RWPE2 (cell line): Measurements from ENCODE around the gene MKRN2.

ENCODE experiments used
- ATAC-seq: fragments of 200-7000 bp; cut with Tn5 transposase; 3 replicates; pipeline ENCODE4 v1.9.1; 2021; ENCODE audit warnings: low read depth
- DNase-seq: peaks from one replicate; pipeline ENCODE4 v3.0.0-alpha.2; 2020; ENCODE audit warnings: low spot score
- H3K27ac ChIP-seq: fragments of 450-650 bp; 2 replicates; pipeline ENCODE4 v1.5.1; 2017; ENCODE audit warnings: mild to moderate bottlenecking; ENCODE audit not compliant: poor library complexity, severe bottlenecking
- H3K27me3 ChIP-seq: fragments of 250-450 bp; sonication (Bioruptor Pico); 2 replicates; pipeline ENCODE4 v1.5.1; 2021; ENCODE audit warnings: mild to moderate bottlenecking, moderate library complexity; ENCODE audit not compliant: insufficient read depth, poor library complexity, severe bottlenecking
- H3K36me3 ChIP-seq: fragments of 250-450 bp; sonication (Bioruptor Pico); 2 replicates; pipeline ENCODE4 v1.5.1; 2020; ENCODE audit warnings: low read depth, mild to moderate bottlenecking, moderate library complexity
- H3K4me1 ChIP-seq: fragments of 250-450 bp; sonication (Bioruptor Pico); 2 replicates; pipeline ENCODE4 v1.5.1; 2021; ENCODE audit warnings: mild to moderate bottlenecking, moderate library complexity; ENCODE audit not compliant: insufficient read depth, poor library complexity, severe bottlenecking
- H3K4me3 ChIP-seq: fragments of 250-450 bp; sonication (Bioruptor Pico); 2 replicates; pipeline ENCODE4 v1.5.1; 2021; ENCODE audit warnings: mild to moderate bottlenecking, moderate library complexity; ENCODE audit not compliant: severe bottlenecking
- H3K9me3 ChIP-seq: fragments of 250-450 bp; sonication (Bioruptor Pico); 2 replicates; pipeline ENCODE4 v1.5.1; 2021; ENCODE audit warnings: mild to moderate bottlenecking, moderate library complexity; ENCODE audit not compliant: severe bottlenecking
- CTCF ChIP-seq: fragments of 450-650 bp; IDR thresholded peaks from one replicate; pipeline ENCODE4 v1.5.1; 2017; ENCODE audit warnings: mild to moderate bottlenecking, moderate library complexity; ENCODE audit not compliant: poor library complexity, severe bottlenecking

The MKRN2 gene

GRCh38 chr3:12557473-12558100 is 700 bp downstream of the MKRN2 start:
- TF ChIP-seq CTCF, result peak; percentile 2
- no peak for ATAC-seq
- DNase-seq, result no peak
- H3K4me3 ChIP-seq, result peak overlapping the region; percentile 76
- H3K27ac ChIP-seq, result peak overlapping the region; percentile 70
- H3K9me3 ChIP-seq, result no peaks in the 10 kb centered on the region
- H3K4me1 ChIP-seq, result peaks cover 14% of the 10 kb centered on the region
- no peaks in the 10 kb centered on the region for H3K36me3 ChIP-seq
- no peaks in the 10 kb centered on the region for H3K27me3 ChIP-seq

GRCh38 chr3:12558706-12559105 is 1.8 kb downstream of the MKRN2 start:
- H3K9me3 ChIP-seq, result no peaks in the 10 kb centered on the region
- DNase-seq, result no peak
- TF ChIP-seq CTCF, result no peak
- no peak for ATAC-seq
- no peaks in the 10 kb centered on the region for H3K27me3 ChIP-seq
- no peak overlapping the region for H3K4me3 ChIP-seq
- peak overlapping the region; percentile 70 for H3K27ac ChIP-seq
- H3K4me1 ChIP-seq, result peaks cover 9% of the 10 kb centered on the region
- no peaks in the 10 kb centered on the region for H3K36me3 ChIP-seq

GRCh38 chr3:12559520-12559919 is 2.6 kb downstream of the MKRN2 start:
- Histone ChIP-seq H3K27ac (no peak overlapping the region), H3K4me1 (peaks cover 9% of the 10 kb centered on the region), H3K9me3 (no peaks in the 10 kb centered on the region), H3K4me3 (no peak overlapping the region), H3K27me3 (no peaks in the 10 kb centered on the region), H3K36me3 (no peaks in the 10 kb centered on the region)
- DNase-seq (no peak), ATAC-seq (no peak)
- TF ChIP-seq CTCF, result no peak

GRCh38 chr3:12560505-12561190 is 3.8 kb downstream of the MKRN2 start:
- no peaks in the 10 kb centered on the region for H3K27me3 ChIP-seq
- H3K4me1 ChIP-seq, result peaks cover 9% of the 10 kb centered on the region
- no peak overlapping the region for H3K4me3 ChIP-seq
- no peak overlapping the region for H3K27ac ChIP-seq
- H3K9me3 ChIP-seq, result no peaks in the 10 kb centered on the region
- H3K36me3 ChIP-seq, result no peaks in the 10 kb centered on the region
- ATAC-seq (no peak), DNase-seq (no peak)
- TF ChIP-seq CTCF, result no peak

GRCh38 chr3:12561397-12561796 is 4.5 kb downstream of the MKRN2 start:
- H3K4me3 ChIP-seq, result no peak overlapping the region
- peaks cover 9% of the 10 kb centered on the region for H3K4me1 ChIP-seq

More at GRCh38 chr3:12561397-12561796, 4.5 kb downstream of the MKRN2 start:
- Histone ChIP-seq H3K36me3 (peaks cover 3% of the 10 kb centered on the region; the same call in 1 of the 2 replicates), H3K27ac (no peak overlapping the region), H3K9me3 (peaks cover under 1% of the 10 kb centered on the region), H3K27me3 (no peaks in the 10 kb centered on the region)
- no peak for ATAC-seq
- no peak for DNase-seq
- no peak for TF ChIP-seq CTCF
